WTC11 (cell line): ENCODE measurements around the gene FLT4. TPM values are rescaled to one million over a fixed set of nuclear protein-coding genes. Genes with fewer than 3 reads are reported as not detected.

Experiments used
- ATAC-seq: fragments of 200-7000 bp; cut with Tn5 transposase; 2 replicates; pipeline ENCODE4 v1.10.0; 2021; ENCODE audit warnings: mild to moderate bottlenecking, moderate library complexity
- CTCF ChIA-PET: fragments of 300-600 bp; sonication (Branson Sonifier 250); formaldehyde crosslinking; loops from one replicate; lab custom pipeline; 2021; ENCODE audit warnings: antibody characterized with exemption; lab: Charles Lee
- POLR2A ChIA-PET: fragments of 350-600 bp; sonication (Branson Sonifier 250); formaldehyde crosslinking; loops from one replicate; lab custom pipeline; 2021; ENCODE audit warnings: antibody characterized with exemption; lab: Charles Lee
- DNase-seq: peaks from one replicate; pipeline ENCODE4 v3.0.0; 2021; ENCODE audit warnings: low spot score
- H3K27ac Mint-ChIP-seq: 2 replicates; pipeline ENCODE4 v1.8.0; 2021; ENCODE audit warnings: mixed read lengths
- H3K27me3 Mint-ChIP-seq: 2 replicates; pipeline ENCODE4 v1.8.0; 2021; ENCODE audit warnings: low read depth, mild to moderate bottlenecking, moderate library complexity, mixed read lengths
- H3K36me3 Mint-ChIP-seq: 2 replicates; pipeline ENCODE4 v1.8.0; 2021; ENCODE audit warnings: mixed read lengths
- H3K4me1 Mint-ChIP-seq: 2 replicates; pipeline ENCODE4 v1.8.0; 2022; ENCODE audit warnings: mixed read lengths
- H3K4me3 Mint-ChIP-seq: 2 replicates; pipeline ENCODE4 v1.8.0; 2021; ENCODE audit warnings: mild to moderate bottlenecking, moderate library complexity, mixed read lengths
- H3K9me3 Mint-ChIP-seq: 2 replicates; pipeline ENCODE4 v1.8.0; 2021; ENCODE audit warnings: mixed read lengths
- ATF3 ChIP-seq: sonication (generic); formaldehyde crosslinking; conservative IDR thresholded peaks from 2 replicates; pipeline ENCODE4 v1.8.1; 2022; ENCODE audit warnings: mild to moderate bottlenecking, missing genetic modification reagents
- CBFB ChIP-seq: sonication (generic); formaldehyde crosslinking; IDR thresholded peaks from 2 replicates; pipeline ENCODE4 v1.8.1; 2022; ENCODE audit warnings: mild to moderate bottlenecking, low read depth, missing genetic modification reagents
- CREM ChIP-seq: sonication (generic); formaldehyde crosslinking; IDR thresholded peaks from 2 replicates; pipeline ENCODE4 v1.8.1; 2022; ENCODE audit warnings: mild to moderate bottlenecking, missing genetic modification reagents, moderate library complexity
- FOXK1 ChIP-seq: sonication (generic); formaldehyde crosslinking; IDR thresholded peaks from 2 replicates; pipeline ENCODE4 v1.8.0; 2022; ENCODE audit warnings: mild to moderate bottlenecking, moderate library complexity, missing genetic modification reagents
- MAX ChIP-seq: sonication (generic); formaldehyde crosslinking; IDR thresholded peaks from 2 replicates; pipeline ENCODE4 v1.8.0; 2022; ENCODE audit warnings: mild to moderate bottlenecking, missing genetic modification reagents
- NFE2L1 ChIP-seq: sonication (generic); formaldehyde crosslinking; IDR thresholded peaks from 2 replicates; pipeline ENCODE4 v1.8.1; 2023; ENCODE audit warnings: missing genetic modification reagents
- NFYB ChIP-seq: sonication (generic); formaldehyde crosslinking; conservative IDR thresholded peaks from 2 replicates; pipeline ENCODE4 v1.8.0; 2022; ENCODE audit warnings: low read depth, missing genetic modification reagents
- SMAD3 ChIP-seq: sonication (generic); formaldehyde crosslinking; IDR thresholded peaks from 2 replicates; pipeline ENCODE4 v1.8.0; 2022; ENCODE audit warnings: missing genetic modification reagents, mild to moderate bottlenecking, borderline replicate concordance
- TP53 ChIP-seq: sonication (generic); formaldehyde crosslinking; IDR thresholded peaks from 2 replicates; pipeline ENCODE4 v1.8.1; 2023; ENCODE audit warnings: mild to moderate bottlenecking, missing genetic modification reagents
- ZNF423 ChIP-seq: fragments of 250-450 bp; sonication (Bioruptor Pico); IDR thresholded peaks from 2 replicates; pipeline ENCODE4 v2.1.2; 2022; ENCODE audit warnings: mild to moderate bottlenecking, moderate library complexity
- total RNA-seq: library from RNA; stranded (reverse); gene quantifications from 3 replicates; pipeline ENCODE4 v1.2.3, GENCODE V29; 2021
- TF ChIP-seq, protein P1 (sequence below): fragments of 250-450 bp; sonication (Bioruptor Pico); conservative IDR thresholded peaks from 2 replicates; pipeline ENCODE4 v1.9.0; 2021; ENCODE audit warnings: mild to moderate bottlenecking
- TF ChIP-seq, protein P2 (sequence below): sonication (generic); formaldehyde crosslinking; IDR thresholded peaks from 2 replicates; pipeline ENCODE4 v1.8.1; 2022; ENCODE audit warnings: low read depth, missing genetic modification reagents, borderline replicate concordance
- TF ChIP-seq, protein P3 (sequence below): fragments of 200-600 bp; IDR thresholded peaks from 2 replicates; pipeline ENCODE4 v1.8.0; 2022; ENCODE audit warnings: antibody characterized with exemption
- TF ChIP-seq, protein P4 (sequence below): fragments of 250-450 bp; sonication (Bioruptor Pico); IDR thresholded peaks from 2 replicates; pipeline ENCODE4 v1.9.0; 2021; ENCODE audit warnings: mild to moderate bottlenecking

Gene FLT4
- total RNA-seq, 1 experiment from 2014 or later = 12.4 TPM

DNA sequence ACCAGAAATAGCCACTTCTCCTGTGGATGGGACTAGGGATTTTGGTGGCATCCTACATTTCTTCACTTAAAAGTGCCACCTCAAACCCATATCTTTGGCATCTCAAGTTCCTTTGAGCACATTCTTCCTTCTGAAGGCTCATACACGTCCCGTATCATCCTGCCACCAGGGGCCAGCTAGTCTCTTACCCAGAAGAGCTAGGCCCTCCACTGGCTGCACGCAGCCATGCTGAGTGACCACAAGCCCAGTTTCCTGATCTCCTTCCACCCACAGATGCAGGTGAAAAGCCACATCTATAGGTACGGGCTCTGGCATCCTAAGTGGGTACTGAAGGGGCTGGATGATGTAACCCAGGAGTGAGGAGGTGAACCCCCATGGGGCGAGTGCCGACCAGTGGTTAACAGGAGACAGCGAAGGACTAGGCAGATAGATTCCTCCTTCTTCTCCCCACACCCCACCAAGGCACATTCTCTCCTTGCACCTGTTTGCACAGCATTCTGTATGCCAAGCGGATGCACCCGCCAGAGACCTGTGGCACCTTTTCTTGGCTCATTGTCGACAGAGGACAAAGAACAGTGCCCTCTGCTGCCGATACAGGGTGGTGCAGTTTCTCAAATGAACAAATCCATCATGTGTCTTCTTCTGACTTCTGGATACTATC lies 43.7 kb downstream of the FLT4 start:
- no peak overlapping the region for H3K4me3 Mint-ChIP-seq
- H3K27me3 Mint-ChIP-seq = no peaks in the 10 kb centered on the region
- ATAC-seq = peak; percentile 60
- POLR2A ChIA-PET = interaction anchor here (0.6 kb wide), 1 partner anchor 59 kb away, joined by 3 read pairs; no protein-coding TSS in a partner anchor
- no peaks in the 10 kb centered on the region for H3K4me1 Mint-ChIP-seq
- CTCF ChIA-PET = interaction anchor here (0.7 to 7.2 kb wide), 20 partner anchors 9 to 404 kb away, joined by 3 to 54 read pairs (median 4); partner anchors contain the start of genes FLT4, RASGEF1C and SCGB3A1
- no peak overlapping the region for H3K27ac Mint-ChIP-seq
- H3K36me3 Mint-ChIP-seq = no peaks in the 10 kb centered on the region
- H3K9me3 Mint-ChIP-seq = no peaks in the 10 kb centered on the region
- TF ChIP-seq SMAD3 (CRISPR knock-in tag) (no peak), CREM (CRISPR knock-in tag) (no peak), ATF3 (no peak), MAX (0 out of 2 replicates have a peak, but pooled peaks have one; percentile 37), ZNF423 (CRISPR knock-in tag) (no peak), NFE2L1 (CRISPR knock-in tag) (no peak), NFYB (CRISPR knock-in tag) (no peak), FOXK1 (CRISPR knock-in tag) (no peak), CBFB (CRISPR knock-in tag) (no peak)
- TF ChIP-seq, protein P1, sequence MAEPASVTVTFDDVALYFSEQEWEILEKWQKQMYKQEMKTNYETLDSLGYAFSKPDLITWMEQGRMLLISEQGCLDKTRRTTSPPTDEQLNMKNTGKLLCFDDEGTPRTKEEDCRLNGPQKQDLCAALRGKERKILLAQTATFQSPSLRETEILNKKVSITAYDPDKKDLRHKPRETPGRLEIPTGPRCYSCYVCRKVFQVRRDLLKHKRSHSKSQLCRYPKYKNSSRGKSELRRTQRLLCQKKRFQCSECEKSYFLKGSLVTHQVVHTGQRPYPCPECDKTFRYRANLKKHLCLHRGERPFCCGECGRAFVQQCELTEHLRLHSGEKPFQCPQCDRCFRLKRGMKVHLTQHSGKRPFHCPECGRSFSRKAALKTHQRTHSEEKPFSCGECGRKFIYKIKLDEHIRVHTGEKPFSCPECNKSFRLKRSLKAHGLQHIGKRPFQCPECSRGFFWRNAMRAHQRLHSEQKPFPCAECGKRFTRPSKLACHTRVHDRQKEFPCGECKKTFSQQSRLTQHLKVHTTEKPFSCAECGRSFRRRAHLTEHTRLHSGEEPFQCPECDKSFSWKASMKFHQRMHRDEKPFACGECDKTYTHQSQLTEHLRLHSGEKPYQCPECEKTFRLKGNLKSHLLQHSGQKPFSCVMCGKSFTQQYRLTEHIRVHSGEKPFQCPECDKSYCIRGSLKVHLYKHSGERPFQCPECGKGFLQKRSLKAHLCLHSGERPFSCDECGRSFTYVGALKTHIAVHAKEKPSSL (CRISPR knock-in tag) = no peak
- TF ChIP-seq, protein P2, sequence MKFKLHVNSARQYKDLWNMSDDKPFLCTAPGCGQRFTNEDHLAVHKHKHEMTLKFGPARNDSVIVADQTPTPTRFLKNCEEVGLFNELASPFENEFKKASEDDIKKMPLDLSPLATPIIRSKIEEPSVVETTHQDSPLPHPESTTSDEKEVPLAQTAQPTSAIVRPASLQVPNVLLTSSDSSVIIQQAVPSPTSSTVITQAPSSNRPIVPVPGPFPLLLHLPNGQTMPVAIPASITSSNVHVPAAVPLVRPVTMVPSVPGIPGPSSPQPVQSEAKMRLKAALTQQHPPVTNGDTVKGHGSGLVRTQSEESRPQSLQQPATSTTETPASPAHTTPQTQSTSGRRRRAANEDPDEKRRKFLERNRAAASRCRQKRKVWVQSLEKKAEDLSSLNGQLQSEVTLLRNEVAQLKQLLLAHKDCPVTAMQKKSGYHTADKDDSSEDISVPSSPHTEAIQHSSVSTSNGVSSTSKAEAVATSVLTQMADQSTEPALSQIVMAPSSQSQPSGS (CRISPR knock-in tag) = no peak
- TF ChIP-seq, protein P3, sequence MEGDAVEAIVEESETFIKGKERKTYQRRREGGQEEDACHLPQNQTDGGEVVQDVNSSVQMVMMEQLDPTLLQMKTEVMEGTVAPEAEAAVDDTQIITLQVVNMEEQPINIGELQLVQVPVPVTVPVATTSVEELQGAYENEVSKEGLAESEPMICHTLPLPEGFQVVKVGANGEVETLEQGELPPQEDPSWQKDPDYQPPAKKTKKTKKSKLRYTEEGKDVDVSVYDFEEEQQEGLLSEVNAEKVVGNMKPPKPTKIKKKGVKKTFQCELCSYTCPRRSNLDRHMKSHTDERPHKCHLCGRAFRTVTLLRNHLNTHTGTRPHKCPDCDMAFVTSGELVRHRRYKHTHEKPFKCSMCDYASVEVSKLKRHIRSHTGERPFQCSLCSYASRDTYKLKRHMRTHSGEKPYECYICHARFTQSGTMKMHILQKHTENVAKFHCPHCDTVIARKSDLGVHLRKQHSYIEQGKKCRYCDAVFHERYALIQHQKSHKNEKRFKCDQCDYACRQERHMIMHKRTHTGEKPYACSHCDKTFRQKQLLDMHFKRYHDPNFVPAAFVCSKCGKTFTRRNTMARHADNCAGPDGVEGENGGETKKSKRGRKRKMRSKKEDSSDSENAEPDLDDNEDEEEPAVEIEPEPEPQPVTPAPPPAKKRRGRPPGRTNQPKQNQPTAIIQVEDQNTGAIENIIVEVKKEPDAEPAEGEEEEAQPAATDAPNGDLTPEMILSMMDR = peak; percentile 85
- TF ChIP-seq, protein P4, sequence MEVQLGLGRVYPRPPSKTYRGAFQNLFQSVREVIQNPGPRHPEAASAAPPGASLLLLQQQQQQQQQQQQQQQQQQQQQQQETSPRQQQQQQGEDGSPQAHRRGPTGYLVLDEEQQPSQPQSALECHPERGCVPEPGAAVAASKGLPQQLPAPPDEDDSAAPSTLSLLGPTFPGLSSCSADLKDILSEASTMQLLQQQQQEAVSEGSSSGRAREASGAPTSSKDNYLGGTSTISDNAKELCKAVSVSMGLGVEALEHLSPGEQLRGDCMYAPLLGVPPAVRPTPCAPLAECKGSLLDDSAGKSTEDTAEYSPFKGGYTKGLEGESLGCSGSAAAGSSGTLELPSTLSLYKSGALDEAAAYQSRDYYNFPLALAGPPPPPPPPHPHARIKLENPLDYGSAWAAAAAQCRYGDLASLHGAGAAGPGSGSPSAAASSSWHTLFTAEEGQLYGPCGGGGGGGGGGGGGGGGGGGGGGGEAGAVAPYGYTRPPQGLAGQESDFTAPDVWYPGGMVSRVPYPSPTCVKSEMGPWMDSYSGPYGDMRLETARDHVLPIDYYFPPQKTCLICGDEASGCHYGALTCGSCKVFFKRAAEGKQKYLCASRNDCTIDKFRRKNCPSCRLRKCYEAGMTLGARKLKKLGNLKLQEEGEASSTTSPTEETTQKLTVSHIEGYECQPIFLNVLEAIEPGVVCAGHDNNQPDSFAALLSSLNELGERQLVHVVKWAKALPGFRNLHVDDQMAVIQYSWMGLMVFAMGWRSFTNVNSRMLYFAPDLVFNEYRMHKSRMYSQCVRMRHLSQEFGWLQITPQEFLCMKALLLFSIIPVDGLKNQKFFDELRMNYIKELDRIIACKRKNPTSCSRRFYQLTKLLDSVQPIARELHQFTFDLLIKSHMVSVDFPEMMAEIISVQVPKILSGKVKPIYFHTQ (CRISPR knock-in tag) = no peak
- DNase-seq = peak; percentile 78

DNA sequence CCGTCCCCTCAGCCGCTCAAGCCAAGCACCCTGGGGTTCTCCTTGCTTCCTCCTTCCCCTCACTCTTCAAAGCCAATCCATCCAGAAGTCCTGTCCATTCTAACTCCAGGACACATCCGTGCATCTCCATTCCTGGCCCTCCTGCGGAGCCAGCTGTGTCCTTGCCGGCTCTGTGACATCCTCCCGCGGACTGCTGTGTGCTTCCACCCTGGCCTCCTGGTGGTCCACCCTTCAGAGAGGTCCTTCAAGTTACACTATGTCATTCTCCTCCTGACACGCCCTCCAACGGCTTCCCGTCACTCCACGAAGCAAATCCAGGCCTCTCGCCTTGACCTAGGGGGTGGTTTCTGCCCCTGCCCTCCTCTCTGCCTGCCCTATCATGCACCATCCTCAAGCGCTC lies 45.1 kb downstream of the FLT4 start:
- CTCF ChIA-PET = no interaction called here
- no peaks in the 10 kb centered on the region for H3K27me3 Mint-ChIP-seq
- no peaks in the 10 kb centered on the region for H3K9me3 Mint-ChIP-seq
- no peak for TF ChIP-seq TP53 (CRISPR knock-in tag)
- TF ChIP-seq, all 79 proteins: peak for 0
- DNase-seq = no peak
- Mint-ChIP-seq H3K4me3 (no peak overlapping the region), H3K27ac (no peak overlapping the region), H3K36me3 (no peaks in the 10 kb centered on the region), H3K4me1 (no peaks in the 10 kb centered on the region)
- no peak for ATAC-seq
- POLR2A ChIA-PET = no interaction called here
